DOHH2 (cell line): ENCODE results near the gene MYO10.

Experiments used
- H3F3A ChIP-seq: fragments of 200-600 bp; sonication (generic), shearing (Covaris generic); 2 replicates; pipeline ENCODE4 v1.6.0; 2016; ENCODE audit warnings: antibody characterized with exemption, mild to moderate bottlenecking; ENCODE audit not compliant: control insufficient read depth, insufficient read depth
- H3K27ac ChIP-seq: fragments of 200-600 bp; sonication (generic); 2 replicates; pipeline ENCODE4 v1.5.1; 2014; ENCODE audit warnings: low read depth, mild to moderate bottlenecking, low read length, moderate library complexity
- H3K27me3 ChIP-seq: fragments of 200-600 bp; sonication (generic); 2 replicates; pipeline ENCODE4 v1.6.1; 2014; ENCODE audit warnings: mild to moderate bottlenecking, low read length, mixed read lengths; ENCODE audit not compliant: control insufficient read depth
- H3K36me3 ChIP-seq: fragments of 200-600 bp; sonication (generic); 2 replicates; pipeline ENCODE4 v1.6.1; 2014; ENCODE audit warnings: mild to moderate bottlenecking, low read length, moderate library complexity, mixed read lengths; ENCODE audit not compliant: control insufficient read depth
- H3K4me1 ChIP-seq: fragments of 200-600 bp; sonication (generic); 2 replicates; pipeline ENCODE4 v1.6.1; 2014; ENCODE audit warnings: mild to moderate bottlenecking, low read length, mixed read lengths; ENCODE audit not compliant: control insufficient read depth
- H3K4me2 ChIP-seq: fragments of 200-600 bp; sonication (generic); 2 replicates; pipeline ENCODE4 v1.6.0; 2014; ENCODE audit warnings: mild to moderate bottlenecking, low read length, moderate library complexity
- H3K4me3 ChIP-seq: fragments of 200-600 bp; sonication (generic); 2 replicates; pipeline ENCODE4 v1.5.1; 2014; ENCODE audit warnings: mild to moderate bottlenecking, low read length, mixed read lengths
- H3K79me2 ChIP-seq: fragments of 200-600 bp; sonication (generic); 2 replicates; pipeline ENCODE4 v1.6.1; 2014; ENCODE audit warnings: mild to moderate bottlenecking, low read length, mixed read lengths; ENCODE audit not compliant: control insufficient read depth
- H3K9me2 ChIP-seq: fragments of 200-600 bp; sonication (generic); replicated peaks from 2 replicates; pipeline ENCODE4 v1.6.1; 2014; ENCODE audit warnings: mild to moderate bottlenecking, low read length, mixed read lengths; ENCODE audit not compliant: control insufficient read depth
- H3K9me3 ChIP-seq: fragments of 200-600 bp; sonication (generic); 2 replicates; pipeline ENCODE4 v1.6.1; 2014; ENCODE audit warnings: antibody characterized with exemption, low read length, mixed read lengths; ENCODE audit not compliant: control insufficient read depth, insufficient read depth
- H4K20me1 ChIP-seq: fragments of 200-600 bp; sonication (generic); 2 replicates; pipeline ENCODE4 v1.6.0; 2014; ENCODE audit warnings: low read depth, mild to moderate bottlenecking, antibody characterized with exemption, low read length, moderate library complexity; ENCODE audit not compliant: control insufficient read depth, insufficient read depth
- EZH2phosphoT487 ChIP-seq: fragments of 200-600 bp; sonication (generic); IDR thresholded peaks from 2 replicates; pipeline ENCODE4 v1.6.1; 2017; ENCODE audit warnings: borderline replicate concordance, mild to moderate bottlenecking, antibody characterized with exemption, low read length, moderate library complexity, mixed read lengths
- TF ChIP-seq, protein P1 (sequence below): fragments of 200-600 bp; sonication (generic); IDR thresholded peaks from one replicate; pipeline ENCODE4 v1.5.1; 2014; ENCODE audit warnings: antibody characterized with exemption, mild to moderate bottlenecking, low read depth, low read length; ENCODE audit not compliant: poor library complexity, severe bottlenecking

Gene MYO10

DNA sequence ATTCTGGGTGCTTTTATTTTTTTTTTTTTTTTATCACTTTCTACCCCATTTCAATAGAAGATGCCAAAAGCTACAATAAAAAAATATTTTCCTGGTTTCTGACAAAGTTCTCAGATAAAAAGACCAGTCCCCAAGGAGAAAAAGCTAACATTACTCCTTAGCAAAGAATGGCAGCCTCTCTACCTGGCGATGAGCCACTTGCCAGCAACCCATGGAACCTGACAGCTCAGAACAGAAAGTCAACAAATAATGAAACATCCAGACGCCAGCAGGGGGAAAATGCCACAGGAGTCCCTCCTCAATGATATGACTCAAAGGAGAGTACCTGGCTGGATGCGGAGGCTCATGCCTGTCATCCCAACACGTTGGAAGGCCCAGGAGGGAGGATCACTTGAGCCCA is 123.2 kb downstream of the MYO10 start:
- no peaks in the 10 kb centered on the region for H3K36me3 ChIP-seq
- H3K4me3 ChIP-seq, result no peak overlapping the region
- H3K27ac ChIP-seq, result no peak overlapping the region
- no peaks in the 10 kb centered on the region for H3K9me3 ChIP-seq
- H3F3A ChIP-seq, result no peaks in the 10 kb centered on the region
- no peaks in the 10 kb centered on the region for H3K27me3 ChIP-seq
- H3K79me2 ChIP-seq, result no peaks in the 10 kb centered on the region
- H3K4me1 ChIP-seq, result no peaks in the 10 kb centered on the region
- no peaks in the 10 kb centered on the region for H3K9me2 ChIP-seq
- no peaks in the 10 kb centered on the region for H4K20me1 ChIP-seq
- TF ChIP-seq, protein P1, sequence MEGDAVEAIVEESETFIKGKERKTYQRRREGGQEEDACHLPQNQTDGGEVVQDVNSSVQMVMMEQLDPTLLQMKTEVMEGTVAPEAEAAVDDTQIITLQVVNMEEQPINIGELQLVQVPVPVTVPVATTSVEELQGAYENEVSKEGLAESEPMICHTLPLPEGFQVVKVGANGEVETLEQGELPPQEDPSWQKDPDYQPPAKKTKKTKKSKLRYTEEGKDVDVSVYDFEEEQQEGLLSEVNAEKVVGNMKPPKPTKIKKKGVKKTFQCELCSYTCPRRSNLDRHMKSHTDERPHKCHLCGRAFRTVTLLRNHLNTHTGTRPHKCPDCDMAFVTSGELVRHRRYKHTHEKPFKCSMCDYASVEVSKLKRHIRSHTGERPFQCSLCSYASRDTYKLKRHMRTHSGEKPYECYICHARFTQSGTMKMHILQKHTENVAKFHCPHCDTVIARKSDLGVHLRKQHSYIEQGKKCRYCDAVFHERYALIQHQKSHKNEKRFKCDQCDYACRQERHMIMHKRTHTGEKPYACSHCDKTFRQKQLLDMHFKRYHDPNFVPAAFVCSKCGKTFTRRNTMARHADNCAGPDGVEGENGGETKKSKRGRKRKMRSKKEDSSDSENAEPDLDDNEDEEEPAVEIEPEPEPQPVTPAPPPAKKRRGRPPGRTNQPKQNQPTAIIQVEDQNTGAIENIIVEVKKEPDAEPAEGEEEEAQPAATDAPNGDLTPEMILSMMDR, result no peak
- no peak for TF ChIP-seq EZH2phosphoT487
- no peak overlapping the region for H3K4me2 ChIP-seq

DNA sequence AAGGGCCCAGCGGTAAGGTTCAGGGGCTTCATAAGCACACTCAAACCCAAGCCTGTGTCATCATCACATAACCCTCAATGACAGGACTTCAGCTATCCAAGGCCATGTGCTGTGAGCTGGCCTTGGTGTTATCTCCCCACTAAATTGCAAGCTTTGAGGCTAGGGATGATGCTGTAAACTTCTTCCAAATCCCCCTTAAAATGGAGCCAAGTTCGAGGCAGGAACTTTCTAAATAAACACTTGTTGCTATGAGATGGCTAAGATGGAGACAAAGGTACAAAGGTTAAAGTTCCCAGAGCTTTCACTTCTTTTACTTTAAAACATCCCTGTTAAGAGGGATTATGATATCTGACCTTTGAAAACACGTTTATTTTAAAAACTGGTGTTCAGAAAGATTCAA is 123.6 kb downstream of the MYO10 start:
- no peaks in the 10 kb centered on the region for H3K9me3 ChIP-seq
- H4K20me1 ChIP-seq, result no peaks in the 10 kb centered on the region
- no peaks in the 10 kb centered on the region for H3K4me1 ChIP-seq
- no peaks in the 10 kb centered on the region for H3K36me3 ChIP-seq
- TF ChIP-seq EZH2phosphoT487, result no peak
- TF ChIP-seq, protein P1, result no peak
- no peaks in the 10 kb centered on the region for H3F3A ChIP-seq
- H3K79me2 ChIP-seq, result no peaks in the 10 kb centered on the region
- no peak overlapping the region for H3K27ac ChIP-seq
- no peaks in the 10 kb centered on the region for H3K9me2 ChIP-seq
- H3K27me3 ChIP-seq, result no peaks in the 10 kb centered on the region
- no peak overlapping the region for H3K4me3 ChIP-seq
- H3K4me2 ChIP-seq, result no peak overlapping the region

DNA sequence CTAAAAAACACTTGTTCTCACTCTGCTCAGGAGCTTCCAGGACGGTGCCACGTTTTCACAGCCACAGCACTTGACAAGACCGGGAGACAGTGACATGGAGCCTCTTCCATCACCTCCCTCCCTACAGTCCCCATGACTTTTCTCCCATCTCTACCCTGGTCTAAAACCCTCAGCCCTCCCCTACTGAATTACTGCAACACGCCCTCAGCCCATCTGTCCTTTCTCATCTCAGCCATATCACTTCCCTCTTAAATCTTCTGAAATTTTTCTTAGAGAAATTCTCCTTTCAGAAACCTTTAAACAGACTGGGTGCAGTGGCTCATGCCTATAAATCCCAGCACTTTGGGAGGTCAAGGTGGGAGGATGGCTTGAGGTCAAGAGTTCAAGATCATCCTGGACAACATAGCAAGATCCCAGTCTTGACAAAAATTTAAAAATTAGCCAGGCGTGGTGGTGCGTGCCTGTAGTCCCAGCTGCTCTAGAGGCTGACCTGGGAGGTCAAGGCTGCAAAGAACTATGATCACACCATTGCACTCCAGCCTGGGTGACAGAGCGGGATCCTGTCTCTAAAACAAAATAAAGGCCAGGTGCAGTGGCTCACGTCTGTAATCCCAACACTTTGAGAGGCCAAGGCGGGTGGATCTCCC is 125.8 kb downstream of the MYO10 start:
- TF ChIP-seq, protein P1, result no peak
- no peak for TF ChIP-seq EZH2phosphoT487
- H3K4me3 ChIP-seq, result no peak overlapping the region
- H3K79me2 ChIP-seq, result no peaks in the 10 kb centered on the region
- H3F3A ChIP-seq, result no peaks in the 10 kb centered on the region
- no peak overlapping the region for H3K4me2 ChIP-seq
- no peaks in the 10 kb centered on the region for H3K27me3 ChIP-seq
- no peaks in the 10 kb centered on the region for H3K4me1 ChIP-seq
- no peaks in the 10 kb centered on the region for H3K9me3 ChIP-seq
- no peaks in the 10 kb centered on the region for H3K9me2 ChIP-seq
- H4K20me1 ChIP-seq, result no peaks in the 10 kb centered on the region
- H3K36me3 ChIP-seq, result no peaks in the 10 kb centered on the region
- no peak overlapping the region for H3K27ac ChIP-seq
